Neutrophil (primary cell): Measurements from ENCODE around the gene RAB8B.

ENCODE experiments used
- H3K27ac ChIP-seq: fragments of 200-600 bp; sonication (generic); 2 replicates; pipeline ENCODE4 v1.5.1; 2016; ENCODE audit warnings: mild to moderate bottlenecking, moderate library complexity
- H3K27me3 ChIP-seq: fragments of 200-600 bp; sonication (generic); 2 replicates; pipeline ENCODE4 v1.6.0; 2016; ENCODE audit warnings: mild to moderate bottlenecking
- H3K36me3 ChIP-seq: fragments of 200-600 bp; sonication (generic); 2 replicates; pipeline ENCODE4 v1.5.1; 2017
- H3K4me1 ChIP-seq, 2 experiments: fragments of 200-600 bp in 1 of 2; sonication (generic) in 1 of 2; 1 replicate in 1 of 2; 2 replicates in 1 of 2; pipeline versions ENCODE4 v1.5.1 to v1.6.1; 2013 to 2016; ENCODE audit warnings: low read depth in 1 of 2, low read length in 1 of 2, mild to moderate bottlenecking in 1 of 2, moderate library complexity in 1 of 2; ENCODE audit not compliant: control insufficient read depth in 1 of 2, insufficient read depth in 1 of 2
- H3K4me3 ChIP-seq, 2 experiments: fragments of 200-600 bp in 1 of 2; sonication (generic) in 1 of 2; 1 replicate in 1 of 2; 2 replicates in 1 of 2; pipeline ENCODE4 v1.5.1; 2013 to 2016; ENCODE audit warnings: low read depth in 1 of 2, low read length in 1 of 2, mild to moderate bottlenecking in 1 of 2, moderate library complexity in 1 of 2
- H3K9me3 ChIP-seq: fragments of 200-600 bp; sonication (generic); 2 replicates; pipeline ENCODE4 v1.5.1; 2016
- CTCF ChIP-seq: fragments of 200-600 bp; sonication (generic); IDR thresholded peaks from 2 replicates; pipeline ENCODE4 v1.5.1; 2016; ENCODE audit warnings: antibody characterized with exemption

Gene RAB8B

GRCh38 chr15:63211092-63211490, 21.7 kb downstream of the RAB8B start:
- Histone ChIP-seq H3K27ac (peak overlapping the region; percentile 81), H3K9me3 (no peaks in the 10 kb centered on the region), H3K4me1 (peaks cover 44 to 52% of the 10 kb centered on the region in 2 experiments), H3K4me3 (no peak overlapping the region), H3K27me3 (no peaks in the 10 kb centered on the region), H3K36me3 (peaks cover 4% of the 10 kb centered on the region)
- no peak for TF ChIP-seq CTCF

GRCh38 chr15:63211549-63211948, 22.1 kb downstream of the RAB8B start:
- Histone ChIP-seq H3K36me3 (peaks cover 4% of the 10 kb centered on the region), H3K4me1 (peaks cover 44 to 54% of the 10 kb centered on the region in 2 experiments)
- no peak for TF ChIP-seq CTCF

GRCh38 chr15:63212050-63213004, 22.9 kb downstream of the RAB8B start:
- Histone ChIP-seq H3K4me3 (peak overlapping the region in 1 of 2 experiments; percentile 29), H3K27me3 (no peaks in the 10 kb centered on the region), H3K4me1 (peaks cover 49 to 60% of the 10 kb centered on the region in 2 experiments), H3K27ac (peak overlapping the region; percentile 81), H3K9me3 (no peaks in the 10 kb centered on the region), H3K36me3 (peaks cover 4% of the 10 kb centered on the region)
- no peak for TF ChIP-seq CTCF

More at GRCh38 chr15:63211549-63211948, 22.1 kb downstream of the RAB8B start:
- no peaks in the 10 kb centered on the region for H3K9me3 ChIP-seq
- no peaks in the 10 kb centered on the region for H3K27me3 ChIP-seq
- peak overlapping the region in 1 of 2 experiments; percentile 29 for H3K4me3 ChIP-seq
- H3K27ac ChIP-seq: peak overlapping the region; percentile 81

- Histone ChIP-seq H3K27me3 (no peaks in the 10 kb centered on the region), H3K4me3 (peak overlapping the region in 1 of 2 experiments; percentile 0), H3K4me1 (peaks cover 59 to 71% of the 10 kb centered on the region in 2 experiments), H3K36me3 (peaks cover 2% of the 10 kb centered on the region), H3K9me3 (no peaks in the 10 kb centered on the region), H3K27ac (peak overlapping the region; percentile 61)
- no peak for TF ChIP-seq CTCF
Observed at GRCh38 chr15:63218100-63218808, 28.8 kb downstream of the RAB8B start.

GRCh38 chr15:63219196-63219710, 29.8 kb downstream of the RAB8B start:
- Histone ChIP-seq H3K27me3 (no peaks in the 10 kb centered on the region), H3K27ac (no peak overlapping the region), H3K4me3 (no peak overlapping the region), H3K9me3 (no peaks in the 10 kb centered on the region), H3K4me1 (peaks cover 50 to 65% of the 10 kb centered on the region in 2 experiments), H3K36me3 (peaks cover 9% of the 10 kb centered on the region)
- TF ChIP-seq CTCF: no peak
